Measurements from ENCODE around the gene BANF1.

The BANF1 gene, protein sequence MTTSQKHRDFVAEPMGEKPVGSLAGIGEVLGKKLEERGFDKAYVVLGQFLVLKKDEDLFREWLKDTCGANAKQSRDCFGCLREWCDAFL

DNA sequence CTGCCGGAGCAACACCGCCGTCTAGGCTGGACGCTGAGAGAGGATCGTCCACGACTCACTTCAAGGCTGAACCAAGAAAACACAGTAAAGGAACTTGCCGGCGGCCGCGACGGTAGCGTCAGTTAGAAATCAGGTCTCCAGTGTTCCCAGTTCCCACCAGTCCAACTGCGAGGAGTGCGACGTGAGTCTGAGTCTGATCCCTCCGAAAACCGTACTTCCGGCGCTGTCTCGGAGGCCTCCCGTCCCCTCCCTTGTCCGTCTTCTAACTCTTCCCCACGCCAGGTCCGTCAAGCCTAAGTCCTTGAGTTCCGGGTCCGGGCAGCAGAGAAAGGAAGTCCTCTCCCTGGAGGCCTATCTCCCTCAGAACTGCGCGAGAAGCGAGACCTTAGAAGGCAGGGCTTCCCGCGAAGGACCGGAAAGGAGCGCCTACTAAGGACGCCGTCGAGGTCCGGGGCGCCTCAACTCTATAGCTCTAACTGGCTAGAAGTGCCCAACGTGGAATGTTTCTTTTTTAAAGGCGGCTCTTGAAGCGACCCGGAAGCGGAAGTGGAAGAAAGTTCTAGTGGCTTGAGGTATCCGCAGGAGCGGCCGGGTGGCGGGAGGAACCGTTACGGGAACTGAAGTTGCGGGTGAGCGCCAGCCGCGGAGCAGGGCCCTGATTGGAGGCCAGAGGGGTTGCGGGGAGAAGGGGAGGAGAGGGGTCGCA is at the start of gene BANF1, which contains the start of gene EIF1AD:
Gene BANF1, plus strand, starts transcription at position 562 of the 706 bp plus-strand sequence. CDS start 748 bp downstream, outside the sequence.
Gene EIF1AD, minus strand, starts transcription at position 216 of the 706 bp plus-strand sequence. CDS start 1,768 bp downstream, outside the sequence.
- peak; percentile 98 for DNase-seq

DNA sequence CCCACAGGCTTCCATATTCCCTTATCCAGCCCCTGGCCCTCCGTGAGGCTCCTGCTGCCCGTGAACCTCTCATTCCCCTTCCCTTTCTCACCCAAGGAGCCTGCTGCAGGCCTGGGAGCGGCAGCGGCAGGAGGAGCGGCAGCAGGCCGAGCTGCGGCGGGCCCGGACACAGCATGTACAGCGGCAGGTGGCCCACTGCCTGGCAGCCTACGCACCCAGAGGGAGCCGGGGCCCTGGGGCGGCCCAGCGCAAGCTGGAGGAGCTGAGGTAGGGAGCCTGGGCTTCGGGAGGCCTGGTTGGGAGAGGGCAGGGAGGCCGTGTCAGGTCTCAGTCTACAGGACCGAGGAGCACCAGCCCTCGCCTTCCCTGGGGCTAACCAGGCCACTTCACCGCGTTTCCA is 48.8 kb upstream of the BANF1 start:
- no peak for DNase-seq

DNA sequence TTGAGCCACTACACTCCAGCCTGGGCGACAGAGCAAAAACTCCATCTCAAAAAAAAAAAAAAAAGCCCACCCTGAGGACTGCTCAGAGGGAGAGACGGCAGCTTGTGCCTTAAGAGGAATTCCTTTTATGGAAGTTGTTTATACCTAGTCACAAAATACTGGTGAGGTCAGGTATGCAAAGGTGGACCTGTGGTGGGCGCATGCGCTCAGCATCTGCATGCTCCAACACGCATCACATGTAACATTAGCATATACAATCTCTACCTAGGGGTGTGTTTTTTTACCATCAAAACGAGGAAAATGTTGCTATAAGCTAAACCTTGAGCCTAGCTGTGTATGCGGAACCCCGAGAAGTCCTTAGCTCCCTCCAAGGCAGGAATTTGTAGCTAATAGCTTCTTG is 47.5 kb upstream of the BANF1 start:
- DNase-seq, result no peak

DNA sequence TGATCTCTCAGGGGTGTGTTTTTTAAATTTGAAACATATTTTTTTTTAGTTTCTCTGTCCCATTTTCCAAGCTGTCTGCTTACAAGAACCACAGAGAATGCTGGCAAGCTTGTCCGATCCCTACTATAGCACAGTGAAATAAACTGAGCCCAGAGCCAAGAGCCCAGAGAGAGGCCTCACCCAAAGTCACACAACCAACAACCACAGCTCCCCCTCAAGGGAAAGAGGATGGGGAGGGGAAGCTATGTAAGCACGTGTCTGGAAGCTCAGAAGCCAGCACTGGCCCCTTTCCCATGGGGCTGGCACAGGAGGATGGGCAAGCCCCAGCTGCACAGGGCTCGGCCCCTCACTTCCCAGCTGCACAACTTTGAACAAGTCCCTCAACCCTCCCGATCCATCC is 44.0 kb upstream of the BANF1 start:
- no peak for DNase-seq

DNA sequence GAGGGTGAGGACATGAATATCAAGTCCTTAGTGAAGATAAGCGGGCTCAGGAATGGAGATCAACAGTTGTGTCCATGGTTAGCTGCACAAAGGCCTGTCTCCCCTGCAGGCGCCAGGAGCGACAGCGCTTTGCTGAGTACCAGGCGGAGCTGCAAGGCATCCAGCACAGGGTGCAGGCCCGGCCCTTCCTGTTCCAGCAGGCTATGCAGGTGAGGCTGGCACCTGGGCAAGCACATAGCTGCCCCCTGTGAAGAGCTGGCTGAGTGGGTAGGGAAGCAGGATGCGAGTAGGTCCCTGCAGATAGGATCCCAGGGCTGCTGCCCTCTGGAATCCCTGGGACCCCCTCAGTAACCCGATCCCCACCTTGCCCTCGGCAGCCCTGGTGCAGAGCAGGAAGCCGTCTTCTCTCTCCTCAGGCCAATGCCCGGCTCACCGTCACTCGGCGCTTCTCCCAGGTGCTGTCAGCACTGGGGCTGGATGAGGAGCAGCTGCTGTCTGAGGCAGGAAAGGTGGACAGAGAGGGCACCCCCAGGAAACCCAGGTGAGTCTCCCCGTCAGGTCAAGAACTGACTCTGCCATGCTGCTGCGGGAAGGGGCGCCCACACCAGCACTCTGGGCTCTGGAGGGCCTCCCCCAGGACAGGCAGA is 43.4 kb upstream of the BANF1 start:
- no peak for DNase-seq

DNA sequence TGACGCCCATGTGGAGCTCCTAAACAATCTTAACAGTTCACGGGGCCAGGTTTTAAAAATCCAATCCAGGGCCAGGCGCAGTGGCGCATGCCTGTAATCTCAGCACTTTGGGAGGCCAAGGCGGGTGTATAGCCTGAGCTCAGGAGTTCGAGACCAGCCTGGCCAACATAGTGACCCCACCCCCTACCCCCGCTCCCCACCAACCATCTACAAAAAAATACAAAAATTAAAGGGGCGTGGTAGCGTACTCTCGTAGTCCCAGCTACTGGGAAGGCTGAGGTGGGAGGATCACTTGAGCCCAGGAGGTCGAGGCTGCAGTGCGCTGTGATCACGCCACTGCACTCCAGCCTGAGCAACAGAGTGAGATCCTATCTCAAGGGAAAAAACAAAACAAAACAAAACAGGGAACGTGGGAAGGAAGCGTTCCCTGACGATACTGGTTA is 41.5 kb upstream of the BANF1 start:
- no peak for DNase-seq

DNA sequence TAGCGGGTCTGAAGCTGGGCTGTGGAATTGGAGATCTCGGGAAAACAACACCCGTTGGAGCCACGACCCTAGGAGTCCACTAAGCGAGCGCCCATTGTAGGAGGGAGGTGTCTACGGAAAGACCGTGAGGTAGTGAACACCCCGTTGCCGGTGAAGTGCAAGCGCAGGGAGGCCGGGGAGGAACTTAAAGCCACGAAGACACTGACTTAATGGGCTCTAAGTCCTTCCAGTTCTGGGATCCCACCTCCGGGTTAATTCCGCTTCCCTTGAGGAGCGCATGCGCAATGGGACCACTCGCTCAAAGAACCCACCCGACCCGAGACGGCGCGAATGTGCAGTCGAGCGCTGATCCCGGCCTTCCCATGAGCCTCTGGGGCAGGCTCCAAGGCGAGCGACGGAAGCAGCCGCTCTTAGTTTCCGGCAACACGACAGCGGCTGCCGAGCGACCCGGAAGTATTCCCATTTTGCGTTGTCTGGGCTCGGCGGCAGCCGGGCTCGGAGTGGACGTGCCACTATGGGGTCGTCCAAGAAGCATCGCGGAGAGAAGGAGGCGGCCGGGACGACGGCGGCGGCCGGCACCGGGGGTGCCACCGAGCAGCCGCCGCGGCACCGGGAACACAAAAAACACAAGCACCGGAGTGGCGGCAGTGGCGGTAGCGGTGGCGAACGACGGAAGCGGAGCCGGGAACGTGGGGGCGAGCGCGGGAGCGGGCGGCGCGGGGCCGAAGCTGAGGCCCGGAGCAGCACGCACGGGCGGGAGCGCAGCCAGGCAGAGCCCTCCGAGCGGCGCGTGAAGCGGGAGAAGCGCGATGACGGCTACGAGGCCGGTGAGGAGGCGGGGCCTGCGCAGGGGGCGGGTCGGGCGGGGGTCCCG is 40.8 kb upstream of the BANF1 start, which contains the start of gene SART1:
Gene SART1, plus strand, starts transcription at position 468 of the 874 bp plus-strand sequence. Its CDS starts 47 bp downstream, at position 515.
- DNase-seq, result peak; percentile 99

DNA sequence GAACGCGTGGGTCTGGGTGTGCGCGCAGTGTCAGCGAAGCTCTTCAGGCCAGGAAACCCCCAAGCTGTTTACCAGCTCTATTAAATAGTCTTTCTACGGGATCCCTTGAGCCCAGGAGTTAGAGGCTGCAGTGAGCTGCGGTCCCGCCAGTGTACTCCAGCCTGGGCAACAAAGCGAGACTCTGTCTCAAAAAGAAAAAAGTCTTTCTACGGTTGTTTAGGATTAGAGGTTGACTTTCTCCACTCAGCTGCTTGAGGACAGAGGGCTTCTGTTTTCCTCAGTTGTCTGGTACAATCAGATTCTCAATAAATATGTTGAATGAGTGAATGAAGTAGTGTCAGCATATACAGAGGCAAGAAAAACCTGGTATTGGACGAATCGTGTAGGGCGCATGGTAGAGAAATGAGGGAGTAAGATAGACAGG is 40.1 kb upstream of the BANF1 start:
- no peak for DNase-seq

DNA sequence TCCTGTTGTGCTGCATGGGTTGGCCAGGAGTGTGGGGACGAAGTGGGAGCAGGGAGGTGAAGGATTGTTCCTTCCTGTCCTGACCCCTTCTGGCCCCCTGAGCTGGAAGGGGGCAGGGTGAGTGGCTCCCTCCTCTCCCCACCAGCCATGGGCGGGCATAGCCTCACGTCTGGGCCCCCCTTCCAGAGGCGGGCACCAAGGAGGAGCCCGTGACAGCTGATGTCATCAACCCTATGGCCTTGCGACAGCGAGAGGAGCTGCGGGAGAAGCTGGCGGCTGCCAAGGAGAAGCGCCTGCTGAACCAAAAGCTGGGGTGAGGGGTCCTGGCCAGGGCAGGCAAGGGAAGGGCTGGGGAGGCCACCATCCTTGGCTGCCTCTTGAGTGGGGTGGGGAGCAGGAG is 37.4 kb upstream of the BANF1 start:
- no peak for DNase-seq

DNA sequence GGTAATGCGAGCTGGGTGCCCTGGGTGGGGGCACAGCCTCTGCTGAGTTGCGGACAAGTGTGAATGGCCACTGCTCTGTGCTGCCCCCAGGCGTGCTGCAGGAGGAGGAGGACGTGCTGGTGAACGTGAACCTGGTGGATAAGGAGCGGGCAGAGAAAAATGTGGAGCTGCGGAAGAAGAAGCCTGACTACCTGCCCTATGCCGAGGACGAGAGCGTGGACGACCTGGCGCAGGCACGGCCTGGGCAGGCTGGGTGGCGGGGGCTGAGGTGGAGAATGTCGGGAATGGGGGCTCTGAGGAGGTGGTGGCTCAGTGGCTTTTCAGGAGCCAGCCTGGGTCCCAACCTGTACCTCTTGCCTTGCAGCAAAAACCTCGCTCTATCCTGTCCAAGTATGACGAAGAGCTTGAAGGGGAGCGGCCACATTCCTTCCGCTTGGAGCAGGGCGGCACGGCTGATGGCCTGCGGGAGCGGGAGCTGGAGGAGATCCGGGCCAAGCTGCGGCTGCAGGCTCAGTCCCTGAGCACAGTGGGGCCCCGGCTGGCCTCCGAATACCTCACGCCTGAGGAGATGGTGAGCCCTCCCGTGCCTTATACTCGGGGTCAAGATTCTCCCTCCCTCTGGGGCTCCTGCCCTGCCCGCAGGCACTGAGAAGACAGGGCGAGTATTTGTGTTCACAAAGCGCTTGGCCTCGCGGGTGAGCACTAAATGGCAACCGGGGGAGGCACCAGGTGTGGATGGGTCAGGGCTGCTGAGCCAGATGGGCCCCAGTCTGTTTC is 36.1 kb upstream of the BANF1 start:
- no peak for DNase-seq

DNA sequence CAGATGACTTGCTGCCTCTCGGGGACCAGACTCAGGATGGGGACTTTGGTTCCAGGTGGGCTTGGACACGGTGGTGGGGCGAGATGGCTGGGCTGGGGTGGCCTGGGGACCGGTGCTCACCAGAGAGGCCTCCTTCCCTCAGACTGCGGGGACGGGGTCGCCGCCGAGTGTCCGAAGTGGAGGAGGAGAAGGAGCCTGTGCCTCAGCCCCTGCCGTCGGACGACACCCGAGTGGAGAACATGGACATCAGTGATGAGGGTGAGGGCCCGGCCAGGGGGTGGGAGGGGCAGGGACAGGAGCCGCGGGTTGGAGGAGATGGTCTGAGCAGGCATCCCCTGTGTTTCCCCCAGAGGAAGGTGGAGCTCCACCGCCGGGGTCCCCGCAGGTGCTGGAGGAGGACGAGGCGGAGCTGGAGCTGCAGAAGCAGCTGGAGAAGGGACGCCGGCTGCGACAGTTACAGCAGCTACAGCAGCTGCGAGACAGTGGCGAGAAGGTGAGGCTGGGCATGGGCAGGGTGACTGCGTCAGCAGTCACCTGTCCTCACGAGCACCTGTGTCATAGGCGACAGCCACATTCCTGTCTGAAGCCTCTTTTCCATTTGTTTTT is 34.9 kb upstream of the BANF1 start:
- DNase-seq, result no peak

DNA sequence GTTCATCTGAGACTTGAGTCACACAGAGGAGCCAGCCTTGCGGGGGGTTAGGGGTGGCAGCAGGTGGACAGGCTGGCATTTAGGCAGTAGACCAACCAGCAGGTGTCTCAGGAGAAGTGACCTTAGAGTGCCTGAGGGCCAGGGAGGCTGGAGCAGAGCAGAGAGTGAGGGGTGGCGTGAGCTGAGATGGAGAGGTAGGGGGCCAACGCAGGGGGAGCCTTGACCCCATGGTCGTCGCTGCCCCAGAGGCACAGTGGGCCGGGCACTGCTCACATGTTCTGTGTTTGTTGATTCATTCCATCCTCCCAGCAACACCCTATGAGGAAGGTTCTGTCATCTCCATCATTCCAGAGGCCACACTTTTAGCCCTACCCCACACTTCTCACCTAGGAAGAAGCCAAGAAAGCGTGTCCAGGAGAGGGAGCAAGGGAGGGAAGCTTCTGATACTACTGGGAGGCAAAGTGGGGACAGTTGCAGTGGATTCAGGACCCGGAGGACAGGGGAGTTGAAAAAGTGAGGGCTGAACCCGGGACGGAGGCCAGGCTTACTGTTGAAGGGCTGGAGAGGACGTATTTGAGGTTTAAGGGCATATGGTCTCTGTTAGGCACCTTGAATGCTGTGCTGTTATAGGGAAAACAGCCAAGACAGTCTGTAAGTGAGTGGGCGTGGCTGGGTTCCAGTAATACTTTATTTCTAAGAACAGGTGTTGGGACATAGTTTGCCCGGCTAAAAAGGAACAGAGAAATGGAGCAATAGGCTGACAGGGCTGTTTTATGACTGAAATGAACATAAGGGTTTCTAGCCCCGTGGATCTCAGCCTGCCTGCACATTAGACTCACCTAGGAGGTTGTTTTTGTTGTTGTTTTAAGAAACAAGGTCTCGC is 33.5 kb upstream of the BANF1 start:
- no peak for DNase-seq

DNA sequence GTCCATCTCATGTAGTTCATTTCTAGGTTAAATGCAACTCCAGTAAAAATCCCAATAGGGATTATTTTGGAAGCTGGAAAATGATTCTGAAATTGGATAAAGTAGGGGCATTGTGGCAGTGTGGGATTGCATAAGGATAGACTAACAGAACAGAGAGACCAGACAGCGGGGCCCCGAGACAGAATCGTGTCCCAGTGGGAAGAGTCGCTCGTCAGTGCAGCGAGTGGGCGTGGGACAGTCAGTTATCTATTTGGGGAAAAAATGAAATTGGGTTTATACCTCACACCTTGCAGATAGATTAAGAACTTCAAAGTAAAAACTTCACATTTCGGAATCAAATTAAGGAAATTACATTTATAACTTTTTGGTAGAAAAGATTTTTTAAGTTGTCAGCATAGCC is 30.2 kb upstream of the BANF1 start:
- DNase-seq, result no peak

DNA sequence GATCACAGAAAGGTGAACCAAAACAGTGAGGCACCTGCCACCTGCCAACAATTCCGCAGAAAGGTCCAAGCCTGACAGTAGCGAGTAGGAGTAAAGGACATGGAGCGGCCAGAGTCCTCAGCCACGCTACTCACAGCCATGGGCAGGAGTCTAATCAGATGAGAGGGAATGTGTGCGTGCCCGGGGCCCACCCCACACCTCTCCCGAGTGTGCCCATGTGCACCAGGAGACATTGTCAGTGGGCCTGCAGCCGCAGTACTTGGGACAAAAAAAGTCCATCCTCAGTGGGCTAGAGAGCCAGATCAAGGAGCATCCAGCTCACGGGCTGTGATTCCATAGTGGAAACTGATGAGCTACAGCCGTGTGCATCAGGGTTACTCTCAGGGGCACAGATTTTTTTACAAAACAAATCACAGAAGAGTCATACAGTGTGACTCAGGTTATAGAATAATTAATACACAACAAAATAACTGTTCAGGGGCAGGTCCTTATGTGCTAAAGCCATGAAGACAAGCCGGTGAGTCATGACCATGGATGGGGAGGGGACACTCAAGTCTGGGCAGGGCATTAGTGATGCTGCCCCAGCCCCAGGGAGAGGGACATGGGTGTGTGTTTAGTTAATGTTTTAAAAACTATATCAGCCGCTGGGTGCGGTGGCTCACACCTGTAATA is 28.7 kb upstream of the BANF1 start:
- DNase-seq, result no peak

DNA sequence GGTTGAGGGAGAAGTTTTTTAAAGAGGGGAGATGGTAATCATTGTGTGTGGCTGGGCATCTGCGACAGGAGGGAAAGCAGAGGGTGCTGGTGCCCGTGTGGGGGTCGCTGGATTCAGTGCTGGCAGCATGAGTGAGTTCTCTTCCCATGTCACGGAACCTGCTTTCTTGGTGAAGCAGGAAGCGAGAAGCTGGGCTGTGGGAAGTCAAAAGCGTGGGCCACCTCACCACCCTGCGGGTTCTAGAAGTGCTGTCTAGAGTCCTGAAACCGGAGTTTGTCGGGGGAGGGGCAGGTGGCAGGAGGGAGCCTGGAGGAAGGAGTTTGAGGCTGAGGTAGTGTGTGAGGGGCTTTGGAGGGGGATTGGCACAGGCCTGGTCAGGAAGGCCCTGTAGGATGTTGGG is 26.5 kb upstream of the BANF1 start:
- no peak for DNase-seq

DNA sequence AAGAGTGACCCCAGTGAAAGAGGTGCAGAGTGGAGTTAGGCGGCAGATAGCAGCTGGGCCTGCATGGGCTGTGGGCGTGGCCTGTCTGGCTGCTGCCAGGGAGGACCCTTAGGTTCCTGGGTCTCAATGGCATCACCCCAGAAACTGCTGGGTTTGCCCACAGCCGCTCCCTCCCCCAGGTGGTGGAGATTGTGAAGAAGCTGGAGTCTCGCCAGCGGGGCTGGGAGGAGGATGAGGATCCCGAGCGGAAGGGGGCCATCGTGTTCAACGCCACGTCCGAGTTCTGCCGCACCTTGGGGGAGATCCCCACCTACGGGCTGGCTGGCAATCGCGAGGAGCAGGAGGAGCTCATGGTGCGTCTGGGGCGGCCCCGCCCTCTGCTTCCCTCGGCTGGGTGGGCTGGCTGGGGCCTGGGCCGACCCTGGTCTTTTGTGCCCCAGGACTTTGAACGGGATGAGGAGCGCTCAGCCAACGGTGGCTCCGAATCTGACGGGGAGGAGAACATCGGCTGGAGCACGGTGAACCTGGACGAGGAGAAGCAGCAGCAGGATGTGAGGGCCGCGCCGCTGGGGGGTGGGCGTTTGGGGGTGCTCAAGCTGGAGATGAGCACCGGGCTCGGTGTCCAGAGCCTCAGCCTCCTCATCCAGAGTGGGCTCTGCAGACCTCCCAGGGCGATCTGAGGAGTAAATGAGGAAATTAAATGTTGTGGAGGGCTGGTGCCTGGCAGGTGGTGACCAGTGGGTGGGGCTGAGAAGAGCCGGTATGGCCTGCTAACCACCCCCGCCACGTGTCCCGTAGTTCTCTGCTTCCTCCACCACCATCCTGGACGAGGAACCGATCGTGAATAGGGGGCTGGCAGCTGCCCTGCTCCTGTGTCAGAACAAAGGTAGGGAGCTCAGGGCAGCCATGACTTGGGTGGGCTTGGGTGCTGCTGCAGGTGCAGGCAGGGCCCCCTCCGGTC is 25.8 kb upstream of the BANF1 start:
- no peak for DNase-seq

DNA sequence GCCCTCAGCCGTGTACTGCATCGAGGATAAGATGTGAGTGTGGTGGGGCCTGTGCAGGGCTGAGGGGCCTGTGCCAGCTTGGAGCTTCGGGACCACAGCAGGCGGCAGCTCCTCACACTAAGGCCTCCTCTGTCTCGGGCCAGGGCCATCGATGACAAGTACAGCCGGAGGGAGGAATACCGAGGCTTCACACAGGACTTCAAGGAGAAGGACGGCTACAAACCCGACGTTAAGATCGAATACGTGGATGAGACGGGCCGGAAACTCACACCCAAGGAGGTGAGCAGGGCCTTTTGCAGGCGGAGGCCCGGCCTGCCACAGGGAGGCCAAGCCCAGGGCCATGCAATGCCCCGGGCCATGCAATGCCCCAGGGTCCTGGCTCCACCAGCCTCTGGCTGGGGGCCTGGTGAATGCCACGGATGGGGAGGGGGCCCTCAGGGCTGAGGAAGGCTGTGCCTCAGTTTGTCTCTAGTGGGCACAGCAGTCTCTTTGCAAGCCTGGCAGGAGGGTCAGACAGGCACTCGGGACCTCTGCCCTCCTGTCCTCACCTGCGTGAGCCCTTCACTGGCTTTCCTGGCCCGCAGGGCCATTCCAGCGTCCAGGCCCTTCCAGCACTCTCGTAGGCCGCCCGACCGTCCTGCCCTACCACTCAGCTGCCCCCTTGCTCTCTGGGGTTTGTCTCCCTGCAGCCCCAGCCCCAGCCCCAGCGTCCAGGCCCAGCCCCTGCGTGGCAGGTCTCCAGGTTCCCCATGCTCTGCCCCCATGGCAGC is 24.5 kb upstream of the BANF1 start:
- no peak for DNase-seq

Measured in hematopoietic multipotent progenitor cell treated with erythropoietin and hydrocortisone succinate and interleukin-3 and kit ligand, for 8 days (in vitro differentiated cells).